GM23248 (cell line): Measurements from ENCODE around the gene SMIM12. TPM values are rescaled to one million over a fixed set of nuclear protein-coding genes. Genes with fewer than 3 reads are reported as not detected.

ENCODE experiments used
- DNase-seq: peaks from one replicate; pipeline ENCODE4 v3.0.0-alpha.2; 2015
- H2AFZ ChIP-seq: fragments of 200-600 bp; sonication (generic); 2 replicates; pipeline ENCODE4 v1.6.1; 2016; ENCODE audit warnings: antibody characterized with exemption
- H3F3A ChIP-seq: fragments of 200-600 bp; sonication (generic); 2 replicates; pipeline ENCODE4 v1.6.1; 2016; ENCODE audit warnings: mild to moderate bottlenecking, antibody characterized with exemption, mixed run types; ENCODE audit not compliant: insufficient read depth
- H3K27ac ChIP-seq: fragments of 200-600 bp; sonication (generic); 2 replicates; pipeline ENCODE4 v1.5.1; 2016; ENCODE audit warnings: mild to moderate bottlenecking
- H3K27me3 ChIP-seq: fragments of 200-600 bp; sonication (generic); replicated peaks from 2 replicates; pipeline ENCODE4 v1.6.1; 2016; ENCODE audit warnings: mild to moderate bottlenecking; ENCODE audit not compliant: insufficient read depth
- H3K36me3 ChIP-seq: fragments of 200-600 bp; sonication (generic); 2 replicates; pipeline ENCODE4 v1.6.1; 2016; ENCODE audit warnings: low read depth, mild to moderate bottlenecking
- H3K4me1 ChIP-seq: fragments of 200-600 bp; sonication (generic); 2 replicates; pipeline ENCODE4 v1.6.1; 2016; ENCODE audit warnings: mild to moderate bottlenecking; ENCODE audit not compliant: insufficient read depth
- H3K4me2 ChIP-seq: fragments of 200-600 bp; sonication (generic); one replicate; pipeline ENCODE4 v1.6.1; 2016; ENCODE audit warnings: mild to moderate bottlenecking; ENCODE audit not compliant: unreplicated experiment
- H3K4me3 ChIP-seq: fragments of 200-600 bp; sonication (generic); 2 replicates; pipeline ENCODE4 v1.5.1; 2016; ENCODE audit warnings: mild to moderate bottlenecking
- H3K79me2 ChIP-seq: fragments of 200-600 bp; sonication (generic); 2 replicates; pipeline ENCODE4 v1.6.1; 2016; ENCODE audit warnings: mild to moderate bottlenecking; ENCODE audit not compliant: insufficient read depth
- H3K9ac ChIP-seq: fragments of 200-600 bp; sonication (generic); 2 replicates; pipeline ENCODE4 v1.6.1; 2016; ENCODE audit warnings: mild to moderate bottlenecking
- H3K9me2 ChIP-seq: fragments of 200-600 bp; sonication (generic); 2 replicates; pipeline ENCODE4 v1.6.1; 2016; ENCODE audit warnings: mixed run types, mild to moderate bottlenecking, moderate library complexity; ENCODE audit not compliant: insufficient read depth
- H3K9me3 ChIP-seq: fragments of 200-600 bp; sonication (generic); one replicate; pipeline ENCODE4 v1.6.1; 2017; ENCODE audit warnings: low read depth
- H4K20me1 ChIP-seq: fragments of 200-600 bp; sonication (generic); 2 replicates; pipeline ENCODE4 v1.6.0; 2016; ENCODE audit not compliant: insufficient read depth
- EZH2 ChIP-seq: fragments of 200-600 bp; sonication (generic); IDR thresholded peaks from 2 replicates; pipeline ENCODE4 v1.6.1; 2018; ENCODE audit warnings: antibody characterized with exemption, mild to moderate bottlenecking; ENCODE audit not compliant: insufficient read depth, poor library complexity, severe bottlenecking
- EZH2phosphoT487 ChIP-seq: fragments of 200-600 bp; sonication (generic); IDR thresholded peaks from 2 replicates; pipeline ENCODE4 v1.6.1; 2018; ENCODE audit warnings: antibody characterized with exemption, moderate library complexity, mild to moderate bottlenecking, low read depth; ENCODE audit not compliant: insufficient read depth
- WGBS, 2 experiments: methylation state at CpG; one replicate each; pipeline ENCODE4 v1.1.6; 2015 to 2017; ENCODE audit warnings: low lambda C conversion rate in 2 of 2, low coverage in 1 of 2; ENCODE audit errors: missing lambda C conversion rate in 2 of 2; 5-methylcytosine and 5-hydroxymethylcytosine counted together
- in situ Hi-C: fragments of 300-500 bp; cut with MboI; formaldehyde crosslinking; loops from 2 replicates; pipeline ENCODE4 v1.15.0; 2020
- polyA plus RNA-seq: library from polyadenylated mRNA; unstranded; fragments of >200 nt; fragmentation: Nextera tagmentation; extraction: Ambion mirVana; gene quantifications from 2 replicates; pipeline ENCODE4 v1.2.1, GENCODE V29; 2016
- total RNA-seq: library from RNA; depleted of rRNA; stranded (reverse); fragments of >200 nt; shearing (Covaris generic); gene quantifications from 2 replicates; pipeline ENCODE4 v1.2.3, GENCODE V29; 2014

The SMIM12 gene
- total and polyA plus RNA-seq, 2 experiments from 2014 or later = 17.9 to 51.6 TPM

GRCh38 chr1:34884961-34885360 lies 25.4 kb upstream of the SMIM12 start:
- TF ChIP-seq EZH2phosphoT487 (no peak), EZH2 (no peak)
- WGBS, 2 experiments = 23 to 27% methylated on average over 18 to 19 of the region's 19 CpGs
- in situ Hi-C loops = no loop called here
- Histone ChIP-seq H3K4me2 (no peak overlapping the region), H3K4me1 (no peaks in the 10 kb centered on the region), H3K9me2 (no peaks in the 10 kb centered on the region), H4K20me1 (no peaks in the 10 kb centered on the region), H3K27ac (no peak overlapping the region), H3K4me3 (no peak overlapping the region), H3F3A (no peaks in the 10 kb centered on the region), H3K79me2 (no peaks in the 10 kb centered on the region), H3K27me3 (peaks cover 47% of the 10 kb centered on the region), H2AFZ (no peak overlapping the region), H3K36me3 (no peaks in the 10 kb centered on the region), H3K9ac (no peak overlapping the region), H3K9me3 (no peaks in the 10 kb centered on the region)
- DNase-seq = no peak

- no peaks in the 10 kb centered on the region for H3K9me3 ChIP-seq
- in situ Hi-C loops = no loop called here
Measured at GRCh38 chr1:34884536-34884935, 25.0 kb upstream of the SMIM12 start.

DNA sequence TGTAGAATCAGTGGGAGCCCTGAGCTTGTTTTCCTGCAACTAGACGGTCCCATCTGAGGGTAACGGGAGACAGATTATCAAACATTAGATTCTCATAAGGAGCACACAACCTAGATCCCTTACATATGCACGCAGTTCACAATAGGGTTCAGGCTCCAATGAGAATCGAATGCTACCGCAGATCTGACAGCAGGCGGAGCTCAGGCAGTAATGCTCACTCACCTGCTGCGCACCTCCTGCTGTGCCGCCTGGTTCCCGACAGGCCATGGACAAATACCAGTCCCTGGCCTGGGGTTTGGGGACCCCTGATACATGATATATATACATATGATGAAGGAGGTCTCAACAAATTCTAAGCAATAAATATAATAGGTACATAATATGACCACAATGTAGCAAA lies 19.7 kb upstream of the SMIM12 start:
- H3F3A ChIP-seq = no peaks in the 10 kb centered on the region
- H4K20me1 ChIP-seq = no peaks in the 10 kb centered on the region
- no peaks in the 10 kb centered on the region for H3K79me2 ChIP-seq
- no peaks in the 10 kb centered on the region for H3K36me3 ChIP-seq
- in situ Hi-C loops = no loop called here
- H2AFZ ChIP-seq = no peak overlapping the region
- WGBS, 2 experiments = 34 to 40% methylated on average over 9 of the region's 9 CpGs
- peaks cover 82% of the 10 kb centered on the region for H3K27me3 ChIP-seq
- DNase-seq = no peak
- H3K4me3 ChIP-seq = no peak overlapping the region
- no peaks in the 10 kb centered on the region for H3K9me2 ChIP-seq
- TF ChIP-seq EZH2 (no peak), EZH2phosphoT487 (no peak)
- no peak overlapping the region for H3K4me2 ChIP-seq
- no peak overlapping the region for H3K9ac ChIP-seq
- H3K9me3 ChIP-seq = no peaks in the 10 kb centered on the region
- no peak overlapping the region for H3K27ac ChIP-seq
- H3K4me1 ChIP-seq = no peaks in the 10 kb centered on the region

More at GRCh38 chr1:34884536-34884935, 25.0 kb upstream of the SMIM12 start:
- 37 to 46% methylated on average over 3 of the region's 3 CpGs for WGBS, 2 experiments
- H3K9ac ChIP-seq = no peak overlapping the region
- H3K27ac ChIP-seq = no peak overlapping the region
- H3K36me3 ChIP-seq = no peaks in the 10 kb centered on the region
- H3K4me2 ChIP-seq = no peak overlapping the region
- TF ChIP-seq EZH2 = no peak
- no peak for TF ChIP-seq EZH2phosphoT487
- DNase-seq = no peak
- H2AFZ ChIP-seq = no peak overlapping the region
- H3K9me2 ChIP-seq = no peaks in the 10 kb centered on the region
- no peak overlapping the region for H3K4me3 ChIP-seq
- H4K20me1 ChIP-seq = no peaks in the 10 kb centered on the region
- no peaks in the 10 kb centered on the region for H3K79me2 ChIP-seq
- H3K27me3 ChIP-seq = peaks cover 51% of the 10 kb centered on the region
- H3F3A ChIP-seq = no peaks in the 10 kb centered on the region
- no peaks in the 10 kb centered on the region for H3K4me1 ChIP-seq

DNA sequence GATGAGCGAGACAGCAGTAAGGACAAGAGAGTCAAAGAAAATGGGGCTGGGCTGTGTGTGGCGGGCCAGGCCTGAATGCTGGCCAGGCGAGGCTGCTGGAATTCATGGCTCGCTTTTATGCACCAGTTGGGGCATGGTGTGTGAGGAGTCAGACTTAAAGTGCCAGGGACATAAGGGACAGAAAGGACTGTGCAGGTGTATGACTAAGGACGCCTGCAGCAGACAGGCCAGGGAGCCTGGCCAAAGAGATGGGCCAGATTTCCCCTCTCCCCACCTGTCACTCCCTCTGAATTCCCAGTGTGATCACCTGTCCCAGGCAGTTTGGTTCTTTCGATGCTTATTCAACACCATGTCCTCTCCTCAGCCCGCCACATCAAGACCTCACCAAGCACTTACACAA lies 16.9 kb upstream of the SMIM12 start:
- H3K27ac ChIP-seq = no peak overlapping the region
- H3K36me3 ChIP-seq = no peaks in the 10 kb centered on the region
- no peak overlapping the region for H2AFZ ChIP-seq
- no peak overlapping the region for H3K9ac ChIP-seq
- no peak overlapping the region for H3K4me2 ChIP-seq
- H3K9me2 ChIP-seq = no peaks in the 10 kb centered on the region
- H4K20me1 ChIP-seq = no peaks in the 10 kb centered on the region
- WGBS, 2 experiments = 45 to 53% methylated on average over 7 of the region's 7 CpGs
- H3K27me3 ChIP-seq = peaks cover 80% of the 10 kb centered on the region
- H3K4me3 ChIP-seq = no peak overlapping the region
- H3K9me3 ChIP-seq = no peaks in the 10 kb centered on the region
- in situ Hi-C loops = no loop called here
- DNase-seq = no peak
- no peaks in the 10 kb centered on the region for H3K79me2 ChIP-seq
- H3K4me1 ChIP-seq = no peaks in the 10 kb centered on the region
- TF ChIP-seq EZH2 (no peak), EZH2phosphoT487 (no peak)
- H3F3A ChIP-seq = no peaks in the 10 kb centered on the region
